GM23338 (cell line): ENCODE data around the gene E4F1. TPM values are rescaled to one million over a fixed set of nuclear protein-coding genes. Genes with fewer than 3 reads are reported as not detected.

Source experiments
- ATAC-seq: fragments of 200-7000 bp; cut with Tn5 transposase; 3 replicates; pipeline ENCODE4 v1.9.1; 2020
- DNase-seq: peaks from one replicate; pipeline ENCODE4 v3.0.0-alpha.2; 2015; ENCODE audit warnings: low spot score
- H2AFZ ChIP-seq: fragments of 200-600 bp; sonication (generic); 2 replicates; pipeline ENCODE4 v1.8.0; 2016; ENCODE audit warnings: antibody characterized with exemption, mild to moderate bottlenecking, moderate library complexity
- H3F3A ChIP-seq: fragments of 200-600 bp; sonication (generic); replicated peaks from 2 replicates; pipeline ENCODE4 v1.8.0; 2017; ENCODE audit warnings: antibody characterized with exemption, mixed run types, low read depth
- H3K27ac ChIP-seq: fragments of 200-600 bp; sonication (generic); 2 replicates; pipeline ENCODE4 v1.6.1; 2016; ENCODE audit warnings: low read depth
- H3K27me3 ChIP-seq: fragments of 200-600 bp; sonication (generic); 2 replicates; pipeline ENCODE4 v1.8.0; 2016; ENCODE audit warnings: mild to moderate bottlenecking, mixed run types, moderate library complexity; ENCODE audit not compliant: insufficient read depth
- H3K36me3 ChIP-seq: fragments of 200-600 bp; sonication (generic); 2 replicates; pipeline ENCODE4 v1.8.0; 2016; ENCODE audit warnings: mild to moderate bottlenecking; ENCODE audit not compliant: insufficient read depth
- H3K4me1 ChIP-seq: fragments of 200-600 bp; sonication (generic); 2 replicates; pipeline ENCODE4 v1.8.0; 2016; ENCODE audit warnings: mild to moderate bottlenecking, moderate library complexity; ENCODE audit not compliant: insufficient read depth
- H3K4me2 ChIP-seq: fragments of 200-600 bp; sonication (generic); 2 replicates; pipeline ENCODE4 v1.7.1; 2017; ENCODE audit warnings: mixed run types
- H3K4me3 ChIP-seq: fragments of 200-600 bp; sonication (generic); 2 replicates; pipeline ENCODE4 v1.6.1; 2016; ENCODE audit warnings: mixed run types
- H3K79me2 ChIP-seq: fragments of 200-600 bp; sonication (generic); replicated peaks from 2 replicates; pipeline ENCODE4 v1.8.0; 2017; ENCODE audit warnings: mild to moderate bottlenecking; ENCODE audit not compliant: insufficient read depth
- H3K9me2 ChIP-seq: fragments of 200-600 bp; sonication (generic); 2 replicates; pipeline ENCODE4 v1.8.0; 2017; ENCODE audit not compliant: insufficient read depth
- H4K20me1 ChIP-seq: fragments of 200-600 bp; sonication (generic); replicated peaks from 2 replicates; pipeline ENCODE4 v1.8.0; 2017; ENCODE audit warnings: mild to moderate bottlenecking; ENCODE audit not compliant: insufficient read depth
- H3K27ac Mint-ChIP-seq: 2 replicates; pipeline ENCODE4 v1.8.0; 2020; ENCODE audit warnings: inconsistent platforms, mild to moderate bottlenecking, moderate library complexity, mixed read lengths
- H3K27me3 Mint-ChIP-seq: 3 replicates; pipeline ENCODE4 v1.8.0; 2022; ENCODE audit warnings: low read depth, mild to moderate bottlenecking, moderate library complexity, mixed read lengths, inconsistent platforms; ENCODE audit not compliant: insufficient read depth, poor library complexity
- H3K36me3 Mint-ChIP-seq: 3 replicates; pipeline ENCODE4 v1.8.0; 2021; ENCODE audit warnings: low read depth, mild to moderate bottlenecking, inconsistent platforms, moderate library complexity, mixed read lengths
- H3K4me1 Mint-ChIP-seq: 3 replicates; pipeline ENCODE4 v1.8.0; 2020; ENCODE audit warnings: mild to moderate bottlenecking, inconsistent platforms, mixed read lengths
- H3K4me3 Mint-ChIP-seq: 3 replicates; pipeline ENCODE4 v1.8.0; 2021; ENCODE audit warnings: moderate library complexity, mild to moderate bottlenecking, inconsistent platforms, mixed read lengths
- H3K9me3 Mint-ChIP-seq: 3 replicates; pipeline ENCODE4 v1.8.0; 2020; ENCODE audit warnings: moderate library complexity, mild to moderate bottlenecking, inconsistent platforms, mixed read lengths
- CREB1 ChIP-seq: fragments of 250-450 bp; sonication (Bioruptor Pico); IDR thresholded peaks from 2 replicates; pipeline ENCODE4 v1.5.0; 2020; ENCODE audit warnings: low read depth, mild to moderate bottlenecking, moderate library complexity
- EZH2 ChIP-seq: fragments of 200-600 bp; sonication (generic); IDR thresholded peaks from one replicate; pipeline ENCODE4 v1.8.0; 2017; ENCODE audit warnings: antibody characterized with exemption, mild to moderate bottlenecking, low read depth; ENCODE audit not compliant: unreplicated experiment
- EZH2phosphoT487 ChIP-seq: fragments of 200-600 bp; sonication (generic); IDR thresholded peaks from one replicate; pipeline ENCODE4 v1.8.1; 2018; ENCODE audit warnings: antibody characterized with exemption; ENCODE audit not compliant: unreplicated experiment
- JUNB ChIP-seq: IDR thresholded peaks from one replicate; pipeline ENCODE4 v1.6.1; 2016; ENCODE audit warnings: antibody characterized with exemption; ENCODE audit not compliant: unreplicated experiment
- NANOG ChIP-seq: IDR thresholded peaks from 2 replicates; pipeline ENCODE4 v1.6.1; 2016; ENCODE audit warnings: antibody characterized with exemption, borderline replicate concordance
- POLR2AphosphoS5 ChIP-seq: IDR thresholded peaks from 2 replicates; pipeline ENCODE4 v1.6.1; 2016; ENCODE audit warnings: antibody characterized with exemption, low read depth
- STAT1 ChIP-seq: IDR thresholded peaks from one replicate; pipeline ENCODE4 v1.6.1; 2016; ENCODE audit warnings: antibody characterized with exemption; ENCODE audit not compliant: unreplicated experiment
- ZNF114 ChIP-seq: fragments of 250-450 bp; sonication (Bioruptor Pico); IDR thresholded peaks from 2 replicates; pipeline ENCODE4 v1.5.0; 2020; ENCODE audit warnings: mild to moderate bottlenecking, moderate library complexity
- ZNF331 ChIP-seq: fragments of 250-450 bp; sonication (Bioruptor Pico); IDR thresholded peaks from 2 replicates; pipeline ENCODE4 v1.5.0; 2020; ENCODE audit warnings: low read depth, mild to moderate bottlenecking, moderate library complexity
- polyA plus RNA-seq: library from polyadenylated mRNA; unstranded; fragments of >200 nt; fragmentation: Nextera tagmentation; extraction: Ambion mirVana; gene quantifications from 2 replicates; pipeline ENCODE4 v1.2.1, GENCODE V29; 2016
- total RNA-seq: library from RNA; depleted of rRNA; stranded (reverse); fragments of >200 nt; shearing (Covaris generic); gene quantifications from 2 replicates; pipeline ENCODE4 v1.2.3, GENCODE V29; 2014
- TF ChIP-seq, protein P1 (sequence below), 2 experiments: fragments of 200-600 bp in 1 of 2; sonication (generic) in 1 of 2; conservative IDR thresholded peaks; 2 replicates each; pipeline versions ENCODE4 v1.5.1 to v1.6.1; 2016 to 2017; ENCODE audit warnings: antibody characterized with exemption in 2 of 2, low read depth in 2 of 2, mild to moderate bottlenecking in 2 of 2, moderate library complexity in 1 of 2
- TF ChIP-seq, protein P2 (sequence below): IDR thresholded peaks from 2 replicates; pipeline ENCODE4 v1.6.1; 2016; ENCODE audit warnings: antibody characterized with exemption
- TF ChIP-seq, protein P3 (sequence below): IDR thresholded peaks from one replicate; pipeline ENCODE4 v1.6.1; 2018; ENCODE audit warnings: antibody characterized with exemption; ENCODE audit not compliant: unreplicated experiment
- TF ChIP-seq, protein P4 (sequence below): fragments of 250-450 bp; sonication (Bioruptor Pico); IDR thresholded peaks from 2 replicates; pipeline ENCODE4 v1.5.0; 2020; ENCODE audit warnings: mild to moderate bottlenecking, moderate library complexity

E4F1 gene
- total and polyA plus RNA-seq, 2 experiments from 2014 or later = 22.6 to 45.5 TPM

DNA sequence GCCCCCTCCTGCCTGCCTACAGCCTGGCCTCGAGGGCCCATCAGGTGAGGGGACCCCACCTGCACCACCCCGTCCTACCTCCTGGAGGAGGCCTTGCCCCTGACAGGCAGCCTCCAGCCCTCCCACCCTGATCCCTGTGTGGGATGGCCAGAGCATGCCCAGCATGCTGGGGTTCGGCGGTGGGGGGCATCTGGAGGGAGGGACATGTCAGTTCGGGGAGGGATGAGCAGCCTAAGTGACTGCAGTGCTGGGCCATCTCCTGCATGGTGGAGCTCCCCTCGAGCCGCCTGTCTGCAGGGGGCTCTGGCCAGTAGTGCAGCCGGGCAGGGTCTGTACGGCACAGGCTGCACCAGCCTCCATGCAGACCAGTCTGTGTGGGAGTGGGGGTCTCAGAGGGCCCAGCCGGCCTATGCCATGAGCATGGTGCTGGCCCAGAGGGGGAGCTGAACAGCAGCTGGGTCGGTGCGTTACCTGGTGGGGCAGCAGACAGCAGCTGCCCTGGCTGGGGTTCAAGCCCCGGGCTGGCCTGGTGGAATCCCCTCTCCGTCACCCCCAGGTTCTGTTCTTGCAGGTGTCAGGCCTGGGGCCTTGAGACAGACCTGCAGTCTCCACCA is 48.6 kb downstream of the E4F1 start:
- Histone ChIP-seq H3K4me2 (no peak overlapping the region), H3K9me2 (no peaks in the 10 kb centered on the region), H4K20me1 (peaks cover 10% of the 10 kb centered on the region), H3K4me1 (peaks cover 4% of the 10 kb centered on the region; the same call in 1 of the 2 replicates), H3K27me3 (no peaks in the 10 kb centered on the region), H3K4me3 (no peak overlapping the region), H2AFZ (no peak overlapping the region), H3K79me2 (peaks cover 19% of the 10 kb centered on the region), H3K36me3 (no peaks in the 10 kb centered on the region), H3F3A (peaks cover 8% of the 10 kb centered on the region; the same call in 1 of the 2 replicates), H3K27ac (no peak overlapping the region)
- ATAC-seq = no peak
- Mint-ChIP-seq H3K36me3 (peaks cover 4% of the 10 kb centered on the region), H3K4me3 (no peak overlapping the region), H3K27me3 (peaks cover 14% of the 10 kb centered on the region), H3K9me3 (no peaks in the 10 kb centered on the region; the same call in 2 of the 3 replicates), H3K27ac (no peak overlapping the region), H3K4me1 (peaks cover 13% of the 10 kb centered on the region)
- TF ChIP-seq NANOG (no peak), ZNF114 (CRISPR knock-in tag) (no peak), ZNF331 (CRISPR knock-in tag) (no peak), JUNB (no peak), EZH2phosphoT487 (no peak), STAT1 (no peak), CREB1 (CRISPR knock-in tag) (no peak), EZH2 (no peak), POLR2AphosphoS5 (no peak)
- TF ChIP-seq, protein P1, sequence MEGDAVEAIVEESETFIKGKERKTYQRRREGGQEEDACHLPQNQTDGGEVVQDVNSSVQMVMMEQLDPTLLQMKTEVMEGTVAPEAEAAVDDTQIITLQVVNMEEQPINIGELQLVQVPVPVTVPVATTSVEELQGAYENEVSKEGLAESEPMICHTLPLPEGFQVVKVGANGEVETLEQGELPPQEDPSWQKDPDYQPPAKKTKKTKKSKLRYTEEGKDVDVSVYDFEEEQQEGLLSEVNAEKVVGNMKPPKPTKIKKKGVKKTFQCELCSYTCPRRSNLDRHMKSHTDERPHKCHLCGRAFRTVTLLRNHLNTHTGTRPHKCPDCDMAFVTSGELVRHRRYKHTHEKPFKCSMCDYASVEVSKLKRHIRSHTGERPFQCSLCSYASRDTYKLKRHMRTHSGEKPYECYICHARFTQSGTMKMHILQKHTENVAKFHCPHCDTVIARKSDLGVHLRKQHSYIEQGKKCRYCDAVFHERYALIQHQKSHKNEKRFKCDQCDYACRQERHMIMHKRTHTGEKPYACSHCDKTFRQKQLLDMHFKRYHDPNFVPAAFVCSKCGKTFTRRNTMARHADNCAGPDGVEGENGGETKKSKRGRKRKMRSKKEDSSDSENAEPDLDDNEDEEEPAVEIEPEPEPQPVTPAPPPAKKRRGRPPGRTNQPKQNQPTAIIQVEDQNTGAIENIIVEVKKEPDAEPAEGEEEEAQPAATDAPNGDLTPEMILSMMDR (conservative IDR thresholded peaks at IDR 0.05; ENCODE audit: low read depth in 2 of 2) = no peak
- TF ChIP-seq, protein P2, sequence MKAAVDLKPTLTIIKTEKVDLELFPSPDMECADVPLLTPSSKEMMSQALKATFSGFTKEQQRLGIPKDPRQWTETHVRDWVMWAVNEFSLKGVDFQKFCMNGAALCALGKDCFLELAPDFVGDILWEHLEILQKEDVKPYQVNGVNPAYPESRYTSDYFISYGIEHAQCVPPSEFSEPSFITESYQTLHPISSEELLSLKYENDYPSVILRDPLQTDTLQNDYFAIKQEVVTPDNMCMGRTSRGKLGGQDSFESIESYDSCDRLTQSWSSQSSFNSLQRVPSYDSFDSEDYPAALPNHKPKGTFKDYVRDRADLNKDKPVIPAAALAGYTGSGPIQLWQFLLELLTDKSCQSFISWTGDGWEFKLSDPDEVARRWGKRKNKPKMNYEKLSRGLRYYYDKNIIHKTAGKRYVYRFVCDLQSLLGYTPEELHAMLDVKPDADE = no peak
- TF ChIP-seq, protein P3, sequence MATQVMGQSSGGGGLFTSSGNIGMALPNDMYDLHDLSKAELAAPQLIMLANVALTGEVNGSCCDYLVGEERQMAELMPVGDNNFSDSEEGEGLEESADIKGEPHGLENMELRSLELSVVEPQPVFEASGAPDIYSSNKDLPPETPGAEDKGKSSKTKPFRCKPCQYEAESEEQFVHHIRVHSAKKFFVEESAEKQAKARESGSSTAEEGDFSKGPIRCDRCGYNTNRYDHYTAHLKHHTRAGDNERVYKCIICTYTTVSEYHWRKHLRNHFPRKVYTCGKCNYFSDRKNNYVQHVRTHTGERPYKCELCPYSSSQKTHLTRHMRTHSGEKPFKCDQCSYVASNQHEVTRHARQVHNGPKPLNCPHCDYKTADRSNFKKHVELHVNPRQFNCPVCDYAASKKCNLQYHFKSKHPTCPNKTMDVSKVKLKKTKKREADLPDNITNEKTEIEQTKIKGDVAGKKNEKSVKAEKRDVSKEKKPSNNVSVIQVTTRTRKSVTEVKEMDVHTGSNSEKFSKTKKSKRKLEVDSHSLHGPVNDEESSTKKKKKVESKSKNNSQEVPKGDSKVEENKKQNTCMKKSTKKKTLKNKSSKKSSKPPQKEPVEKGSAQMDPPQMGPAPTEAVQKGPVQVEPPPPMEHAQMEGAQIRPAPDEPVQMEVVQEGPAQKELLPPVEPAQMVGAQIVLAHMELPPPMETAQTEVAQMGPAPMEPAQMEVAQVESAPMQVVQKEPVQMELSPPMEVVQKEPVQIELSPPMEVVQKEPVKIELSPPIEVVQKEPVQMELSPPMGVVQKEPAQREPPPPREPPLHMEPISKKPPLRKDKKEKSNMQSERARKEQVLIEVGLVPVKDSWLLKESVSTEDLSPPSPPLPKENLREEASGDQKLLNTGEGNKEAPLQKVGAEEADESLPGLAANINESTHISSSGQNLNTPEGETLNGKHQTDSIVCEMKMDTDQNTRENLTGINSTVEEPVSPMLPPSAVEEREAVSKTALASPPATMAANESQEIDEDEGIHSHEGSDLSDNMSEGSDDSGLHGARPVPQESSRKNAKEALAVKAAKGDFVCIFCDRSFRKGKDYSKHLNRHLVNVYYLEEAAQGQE = no peak
- TF ChIP-seq, protein P4, sequence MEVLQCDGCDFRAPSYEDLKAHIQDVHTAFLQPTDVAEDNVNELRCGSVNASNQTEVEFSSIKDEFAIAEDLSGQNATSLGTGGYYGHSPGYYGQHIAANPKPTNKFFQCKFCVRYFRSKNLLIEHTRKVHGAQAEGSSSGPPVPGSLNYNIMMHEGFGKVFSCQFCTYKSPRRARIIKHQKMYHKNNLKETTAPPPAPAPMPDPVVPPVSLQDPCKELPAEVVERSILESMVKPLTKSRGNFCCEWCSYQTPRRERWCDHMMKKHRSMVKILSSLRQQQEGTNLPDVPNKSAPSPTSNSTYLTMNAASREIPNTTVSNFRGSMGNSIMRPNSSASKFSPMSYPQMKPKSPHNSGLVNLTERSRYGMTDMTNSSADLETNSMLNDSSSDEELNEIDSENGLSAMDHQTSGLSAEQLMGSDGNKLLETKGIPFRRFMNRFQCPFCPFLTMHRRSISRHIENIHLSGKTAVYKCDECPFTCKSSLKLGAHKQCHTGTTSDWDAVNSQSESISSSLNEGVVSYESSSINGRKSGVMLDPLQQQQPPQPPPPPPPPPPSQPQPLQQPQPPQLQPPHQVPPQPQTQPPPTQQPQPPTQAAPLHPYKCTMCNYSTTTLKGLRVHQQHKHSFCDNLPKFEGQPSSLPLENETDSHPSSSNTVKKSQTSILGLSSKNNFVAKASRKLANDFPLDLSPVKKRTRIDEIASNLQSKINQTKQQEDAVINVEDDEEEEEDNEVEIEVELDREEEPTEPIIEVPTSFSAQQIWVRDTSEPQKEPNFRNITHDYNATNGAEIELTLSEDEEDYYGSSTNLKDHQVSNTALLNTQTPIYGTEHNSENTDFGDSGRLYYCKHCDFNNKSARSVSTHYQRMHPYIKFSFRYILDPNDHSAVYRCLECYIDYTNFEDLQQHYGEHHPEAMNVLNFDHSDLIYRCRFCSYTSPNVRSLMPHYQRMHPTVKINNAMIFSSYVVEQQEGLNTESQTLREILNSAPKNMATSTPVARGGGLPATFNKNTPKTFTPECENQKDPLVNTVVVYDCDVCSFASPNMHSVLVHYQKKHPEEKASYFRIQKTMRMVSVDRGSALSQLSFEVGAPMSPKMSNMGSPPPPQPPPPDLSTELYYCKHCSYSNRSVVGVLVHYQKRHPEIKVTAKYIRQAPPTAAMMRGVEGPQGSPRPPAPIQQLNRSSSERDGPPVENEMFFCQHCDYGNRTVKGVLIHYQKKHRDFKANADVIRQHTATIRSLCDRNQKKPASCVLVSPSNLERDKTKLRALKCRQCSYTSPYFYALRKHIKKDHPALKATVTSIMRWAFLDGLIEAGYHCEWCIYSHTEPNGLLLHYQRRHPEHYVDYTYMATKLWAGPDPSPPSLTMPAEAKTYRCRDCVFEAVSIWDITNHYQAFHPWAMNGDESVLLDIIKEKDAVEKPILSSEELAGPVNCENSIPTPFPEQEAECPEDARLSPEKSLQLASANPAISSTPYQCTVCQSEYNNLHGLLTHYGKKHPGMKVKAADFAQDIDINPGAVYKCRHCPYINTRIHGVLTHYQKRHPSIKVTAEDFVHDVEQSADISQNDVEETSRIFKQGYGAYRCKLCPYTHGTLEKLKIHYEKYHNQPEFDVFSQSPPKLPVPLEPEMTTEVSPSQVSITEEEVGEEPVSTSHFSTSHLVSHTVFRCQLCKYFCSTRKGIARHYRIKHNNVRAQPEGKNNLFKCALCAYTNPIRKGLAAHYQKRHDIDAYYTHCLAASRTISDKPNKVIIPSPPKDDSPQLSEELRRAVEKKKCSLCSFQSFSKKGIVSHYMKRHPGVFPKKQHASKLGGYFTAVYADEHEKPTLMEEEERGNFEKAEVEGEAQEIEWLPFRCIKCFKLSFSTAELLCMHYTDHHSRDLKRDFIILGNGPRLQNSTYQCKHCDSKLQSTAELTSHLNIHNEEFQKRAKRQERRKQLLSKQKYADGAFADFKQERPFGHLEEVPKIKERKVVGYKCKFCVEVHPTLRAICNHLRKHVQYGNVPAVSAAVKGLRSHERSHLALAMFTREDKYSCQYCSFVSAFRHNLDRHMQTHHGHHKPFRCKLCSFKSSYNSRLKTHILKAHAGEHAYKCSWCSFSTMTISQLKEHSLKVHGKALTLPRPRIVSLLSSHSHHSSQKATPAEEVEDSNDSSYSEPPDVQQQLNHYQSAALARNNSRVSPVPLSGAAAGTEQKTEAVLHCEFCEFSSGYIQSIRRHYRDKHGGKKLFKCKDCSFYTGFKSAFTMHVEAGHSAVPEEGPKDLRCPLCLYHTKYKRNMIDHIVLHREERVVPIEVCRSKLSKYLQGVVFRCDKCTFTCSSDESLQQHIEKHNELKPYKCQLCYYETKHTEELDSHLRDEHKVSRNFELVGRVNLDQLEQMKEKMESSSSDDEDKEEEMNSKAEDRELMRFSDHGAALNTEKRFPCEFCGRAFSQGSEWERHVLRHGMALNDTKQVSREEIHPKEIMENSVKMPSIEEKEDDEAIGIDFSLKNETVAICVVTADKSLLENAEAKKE (CRISPR knock-in tag) = no peak
- no peak for DNase-seq
